HepG2 (cell line): ENCODE measurements around the gene MBTD1. TPM values are rescaled to one million over a fixed set of nuclear protein-coding genes. Genes with fewer than 3 reads are reported as not detected.

Source experiments
- ADNP ChIP-seq: sonication (generic); formaldehyde crosslinking; IDR thresholded peaks from 2 replicates; pipeline ENCODE4 v1.4.0; 2020; ENCODE audit warnings: missing genetic modification reagents
- ATF1 ChIP-seq: IDR thresholded peaks from 2 replicates; pipeline ENCODE4 v1.6.1; 2016; ENCODE audit warnings: mild to moderate bottlenecking, control low read depth
- FIP1L1 ChIP-seq: fragments of 200-400 bp; formaldehyde crosslinking; IDR thresholded peaks from 2 replicates; pipeline ENCODE4 v1.6.1; 2018; ENCODE audit warnings: low read depth, mild to moderate bottlenecking, low read length, moderate library complexity, borderline replicate concordance; ENCODE audit not compliant: insufficient read depth
- HES4 ChIP-seq: sonication (generic); formaldehyde crosslinking; IDR thresholded peaks from 2 replicates; pipeline ENCODE4 v1.9.0; 2021; ENCODE audit warnings: mild to moderate bottlenecking, missing genetic modification reagents, borderline replicate concordance
- HIVEP1 ChIP-seq: sonication (generic); formaldehyde crosslinking; IDR thresholded peaks from 2 replicates; pipeline ENCODE4 v1.4.0; 2020; ENCODE audit warnings: mild to moderate bottlenecking, missing genetic modification reagents
- IRX3 ChIP-seq: sonication (generic); formaldehyde crosslinking; IDR thresholded peaks from 2 replicates; pipeline ENCODE4 v1.8.1; 2023; ENCODE audit warnings: mild to moderate bottlenecking, low read depth, missing genetic modification reagents, borderline replicate concordance
- NFYC ChIP-seq: IDR thresholded peaks from 2 replicates; pipeline ENCODE4 v1.6.1; 2016; ENCODE audit warnings: missing genetic modification reagents, missing compliant biosample characterization
- RAD21 ChIP-seq: fragments of 450-650 bp; formaldehyde crosslinking; IDR thresholded peaks from 2 replicates; pipeline ENCODE4 v1.5.0; 2020; ENCODE audit warnings: mild to moderate bottlenecking
- RCOR2 ChIP-seq: IDR thresholded peaks from 2 replicates; pipeline ENCODE4 v1.6.1; 2016; ENCODE audit warnings: missing biosample characterization, missing genetic modification reagents
- RFX5 ChIP-seq: IDR thresholded peaks from 2 replicates; pipeline ENCODE4 v1.6.1; 2011; ENCODE audit warnings: low read depth, low read length, improper control_type of control experiment
- SP2 ChIP-seq: sonication (generic); formaldehyde crosslinking; IDR thresholded peaks from 2 replicates; pipeline ENCODE4 v1.5.1; 2020; ENCODE audit warnings: mild to moderate bottlenecking, missing genetic modification reagents
- TRIM22 ChIP-seq: fragments of 450-650 bp; IDR thresholded peaks from 2 replicates; pipeline ENCODE4 v1.6.1; 2017
- ZNF207 ChIP-seq: fragments of 450-650 bp; IDR thresholded peaks from 2 replicates; pipeline ENCODE4 v1.6.1; 2016; ENCODE audit warnings: antibody characterized with exemption, borderline replicate concordance
- ZNF253 ChIP-seq: sonication (generic); formaldehyde crosslinking; IDR thresholded peaks from 2 replicates; pipeline ENCODE4 v1.8.0; 2022; ENCODE audit warnings: mild to moderate bottlenecking, missing genetic modification reagents, borderline replicate concordance
- ZNF530 ChIP-seq: sonication (generic); formaldehyde crosslinking; IDR thresholded peaks from 2 replicates; pipeline ENCODE4 v1.5.0; 2020; ENCODE audit warnings: low read depth, mild to moderate bottlenecking, missing genetic modification reagents
- ZNF737 ChIP-seq: sonication (generic); formaldehyde crosslinking; IDR thresholded peaks from 2 replicates; pipeline ENCODE4 v1.5.0; 2020; ENCODE audit warnings: missing genetic modification reagents, mild to moderate bottlenecking, borderline replicate concordance
- ZNF746 ChIP-seq: sonication (generic); formaldehyde crosslinking; IDR thresholded peaks from 2 replicates; pipeline ENCODE4 v1.8.0; 2022; ENCODE audit warnings: mild to moderate bottlenecking, missing genetic modification reagents
- ZSCAN5A ChIP-seq: sonication (generic); formaldehyde crosslinking; IDR thresholded peaks from 2 replicates; pipeline ENCODE4 v1.8.0; 2022; ENCODE audit warnings: mild to moderate bottlenecking, missing genetic modification reagents, borderline replicate concordance
- ZSCAN9 ChIP-seq: IDR thresholded peaks from 2 replicates; pipeline ENCODE4 v1.6.1; 2016; ENCODE audit warnings: borderline replicate concordance
- polyA plus RNA-seq, 8 experiments: library from polyadenylated mRNA; depleted of rRNA in 3 of 8; stranded (reverse) in 7 of 8; unstranded in 1 of 8; fragments of >200 nt; fragmentation: Illumina TruSeq in 4 of 8; extraction: Trizol in 4 of 8; gene quantifications; 2 replicates each; pipeline versions ENCODE4 v1.2.1 to v1.2.3, GENCODE V29; 2011 to 2016; ENCODE audit warnings: low read depth in 4 of 8, missing spikeins in 1 of 8, mixed read lengths in 1 of 8; ENCODE audit not compliant: insufficient read depth in 1 of 8
- total RNA-seq, 5 experiments: library from RNA; depleted of rRNA; stranded (reverse); fragments of >200 nt; fragmentation: Illumina TruSeq; extraction: Trizol; gene quantifications; 2 replicates each; pipeline ENCODE4 v1.2.3, GENCODE V29; 2016; ENCODE audit warnings: low read depth in 1 of 5
- TF ChIP-seq, protein P1 (sequence below): sonication (generic); formaldehyde crosslinking; IDR thresholded peaks from 2 replicates; pipeline ENCODE4 v1.4.0; 2020; ENCODE audit warnings: missing genetic modification reagents
- TF ChIP-seq, protein P2 (sequence below): sonication (generic); formaldehyde crosslinking; IDR thresholded peaks from 2 replicates; pipeline ENCODE4 v1.9.0; 2021; ENCODE audit warnings: missing genetic modification reagents, borderline replicate concordance

MBTD1 gene
- total and polyA plus RNA-seq, 2 of the 13 experiments (the other 11 are each of a cell fraction or from before 2014, with no cell fraction given): 20.9 TPM

GRCh38 chr17:51153210-51154072 is 106.4 kb downstream of the MBTD1 start, which contains the start of gene NME1 (continued):
- TF ChIP-seq, protein P1, sequence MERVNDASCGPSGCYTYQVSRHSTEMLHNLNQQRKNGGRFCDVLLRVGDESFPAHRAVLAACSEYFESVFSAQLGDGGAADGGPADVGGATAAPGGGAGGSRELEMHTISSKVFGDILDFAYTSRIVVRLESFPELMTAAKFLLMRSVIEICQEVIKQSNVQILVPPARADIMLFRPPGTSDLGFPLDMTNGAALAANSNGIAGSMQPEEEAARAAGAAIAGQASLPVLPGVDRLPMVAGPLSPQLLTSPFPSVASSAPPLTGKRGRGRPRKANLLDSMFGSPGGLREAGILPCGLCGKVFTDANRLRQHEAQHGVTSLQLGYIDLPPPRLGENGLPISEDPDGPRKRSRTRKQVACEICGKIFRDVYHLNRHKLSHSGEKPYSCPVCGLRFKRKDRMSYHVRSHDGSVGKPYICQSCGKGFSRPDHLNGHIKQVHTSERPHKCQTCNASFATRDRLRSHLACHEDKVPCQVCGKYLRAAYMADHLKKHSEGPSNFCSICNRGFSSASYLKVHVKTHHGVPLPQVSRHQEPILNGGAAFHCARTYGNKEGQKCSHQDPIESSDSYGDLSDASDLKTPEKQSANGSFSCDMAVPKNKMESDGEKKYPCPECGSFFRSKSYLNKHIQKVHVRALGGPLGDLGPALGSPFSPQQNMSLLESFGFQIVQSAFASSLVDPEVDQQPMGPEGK (CRISPR knock-in tag): peak; percentile 77
- TF ChIP-seq TRIM22 (no peak), NFYC (peak; percentile 72), ZNF207 (0 out of 2 replicates have a peak, but pooled peaks have one; percentile 14), HIVEP1 (CRISPR knock-in tag) (peak; percentile 95), IRX3 (CRISPR knock-in tag) (0 out of 2 replicates have a peak, but pooled peaks have one; percentile 2), RAD21 (peak; percentile 95), HES4 (peak; percentile 94; the same call in 1 of the 2 replicates), RCOR2 (CRISPR knock-in tag) (peak; percentile 81), RFX5 (peak; percentile 71; the same call in 1 of the 2 replicates), ZNF746 (no peak; the same call in 1 of the 2 replicates), FIP1L1 (peak; percentile 94; the same call in 1 of the 2 replicates), ZNF737 (peak; percentile 97), ADNP (0 out of 2 replicates have a peak, but pooled peaks have one; percentile 35), SP2 (CRISPR knock-in tag) (peak; percentile 66), ZNF530 (peak; percentile 87; the same call in 1 of the 2 replicates), ZSCAN9 (CRISPR knock-in tag) (peak; percentile 98), ZSCAN5A (peak; percentile 86; the same call in 1 of the 2 replicates), ZNF253 (peak; percentile 66), ATF1 (peak; percentile 86)
- TF ChIP-seq, protein P2, sequence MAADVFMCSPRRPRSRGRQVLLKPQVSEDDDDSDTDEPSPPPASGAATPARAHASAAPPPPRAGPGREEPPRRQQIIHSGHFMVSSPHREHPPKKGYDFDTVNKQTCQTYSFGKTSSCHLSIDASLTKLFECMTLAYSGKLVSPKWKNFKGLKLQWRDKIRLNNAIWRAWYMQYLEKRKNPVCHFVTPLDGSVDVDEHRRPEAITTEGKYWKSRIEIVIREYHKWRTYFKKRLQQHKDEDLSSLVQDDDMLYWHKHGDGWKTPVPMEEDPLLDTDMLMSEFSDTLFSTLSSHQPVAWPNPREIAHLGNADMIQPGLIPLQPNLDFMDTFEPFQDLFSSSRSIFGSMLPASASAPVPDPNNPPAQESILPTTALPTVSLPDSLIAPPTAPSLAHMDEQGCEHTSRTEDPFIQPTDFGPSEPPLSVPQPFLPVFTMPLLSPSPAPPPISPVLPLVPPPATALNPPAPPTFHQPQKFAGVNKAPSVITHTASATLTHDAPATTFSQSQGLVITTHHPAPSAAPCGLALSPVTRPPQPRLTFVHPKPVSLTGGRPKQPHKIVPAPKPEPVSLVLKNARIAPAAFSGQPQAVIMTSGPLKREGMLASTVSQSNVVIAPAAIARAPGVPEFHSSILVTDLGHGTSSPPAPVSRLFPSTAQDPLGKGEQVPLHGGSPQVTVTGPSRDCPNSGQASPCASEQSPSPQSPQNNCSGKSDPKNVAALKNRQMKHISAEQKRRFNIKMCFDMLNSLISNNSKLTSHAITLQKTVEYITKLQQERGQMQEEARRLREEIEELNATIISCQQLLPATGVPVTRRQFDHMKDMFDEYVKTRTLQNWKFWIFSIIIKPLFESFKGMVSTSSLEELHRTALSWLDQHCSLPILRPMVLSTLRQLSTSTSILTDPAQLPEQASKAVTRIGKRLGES (CRISPR knock-in tag): peak; percentile 92
